GM12865 (cell line): ENCODE data around the gene TMEM134.

Experiments used
- DNase-seq: peaks from one replicate; pipeline ENCODE4 v3.0.0; 2010; ENCODE audit warnings: low read depth
- H3K4me3 ChIP-seq: 2 replicates; pipeline ENCODE4 v1.5.1; 2011; ENCODE audit warnings: mild to moderate bottlenecking, low read depth, low read length, control low read depth
- TF ChIP-seq, protein P1 (sequence below): IDR thresholded peaks from 2 replicates; pipeline ENCODE4 v1.5.1; 2011; ENCODE audit warnings: low read length, control low read depth, low read depth, inconsistent platforms; ENCODE audit not compliant: insufficient read depth; ENCODE audit errors: missing control alignments

TMEM134 gene

DNA sequence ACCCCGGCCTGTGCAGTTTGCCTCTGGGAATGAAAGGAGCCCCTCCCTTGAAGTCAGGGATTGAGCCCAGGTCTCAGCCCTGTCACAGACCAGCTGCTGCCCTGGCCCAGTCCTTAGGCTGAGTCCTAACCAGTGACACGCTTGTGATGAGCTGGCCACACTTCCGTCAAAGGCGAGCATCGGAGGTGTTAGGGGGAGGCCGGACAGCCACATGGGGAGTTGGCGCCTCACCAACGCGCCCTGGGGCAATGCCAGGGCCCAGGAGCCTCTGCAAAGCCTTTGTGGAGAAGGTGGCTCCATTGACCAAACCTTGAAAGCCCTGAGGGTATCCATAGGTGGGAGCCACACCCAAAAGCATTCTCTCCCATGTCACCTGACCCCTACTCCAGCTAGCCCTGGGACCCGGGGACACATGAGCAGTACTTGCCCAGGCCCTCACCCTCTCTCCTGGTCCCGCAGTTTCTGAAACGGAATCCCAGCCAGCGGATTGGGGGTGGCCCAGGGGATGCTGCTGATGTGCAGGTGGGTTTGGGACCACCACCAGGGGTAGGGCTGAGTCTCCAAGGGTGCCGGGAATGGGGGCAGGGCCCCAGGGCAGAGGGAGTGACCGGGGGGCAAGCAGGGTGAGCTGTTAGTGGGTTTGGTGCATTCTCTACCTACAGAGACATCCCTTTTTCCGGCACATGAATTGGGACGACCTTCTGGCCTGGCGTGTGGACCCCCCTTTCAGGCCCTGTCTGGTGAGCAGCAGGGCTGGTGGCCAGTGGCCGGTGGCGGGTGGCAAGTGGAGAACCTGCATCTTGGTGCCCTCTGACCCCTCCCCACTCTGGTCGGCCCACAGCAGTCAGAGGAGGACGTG lies 35.3 kb downstream of the TMEM134 start:
- TF ChIP-seq, protein P1, sequence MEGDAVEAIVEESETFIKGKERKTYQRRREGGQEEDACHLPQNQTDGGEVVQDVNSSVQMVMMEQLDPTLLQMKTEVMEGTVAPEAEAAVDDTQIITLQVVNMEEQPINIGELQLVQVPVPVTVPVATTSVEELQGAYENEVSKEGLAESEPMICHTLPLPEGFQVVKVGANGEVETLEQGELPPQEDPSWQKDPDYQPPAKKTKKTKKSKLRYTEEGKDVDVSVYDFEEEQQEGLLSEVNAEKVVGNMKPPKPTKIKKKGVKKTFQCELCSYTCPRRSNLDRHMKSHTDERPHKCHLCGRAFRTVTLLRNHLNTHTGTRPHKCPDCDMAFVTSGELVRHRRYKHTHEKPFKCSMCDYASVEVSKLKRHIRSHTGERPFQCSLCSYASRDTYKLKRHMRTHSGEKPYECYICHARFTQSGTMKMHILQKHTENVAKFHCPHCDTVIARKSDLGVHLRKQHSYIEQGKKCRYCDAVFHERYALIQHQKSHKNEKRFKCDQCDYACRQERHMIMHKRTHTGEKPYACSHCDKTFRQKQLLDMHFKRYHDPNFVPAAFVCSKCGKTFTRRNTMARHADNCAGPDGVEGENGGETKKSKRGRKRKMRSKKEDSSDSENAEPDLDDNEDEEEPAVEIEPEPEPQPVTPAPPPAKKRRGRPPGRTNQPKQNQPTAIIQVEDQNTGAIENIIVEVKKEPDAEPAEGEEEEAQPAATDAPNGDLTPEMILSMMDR: no peak
- peak; percentile 37 for DNase-seq
- H3K4me3 ChIP-seq: no peak overlapping the region; the same call in 1 of the 2 replicates

DNA sequence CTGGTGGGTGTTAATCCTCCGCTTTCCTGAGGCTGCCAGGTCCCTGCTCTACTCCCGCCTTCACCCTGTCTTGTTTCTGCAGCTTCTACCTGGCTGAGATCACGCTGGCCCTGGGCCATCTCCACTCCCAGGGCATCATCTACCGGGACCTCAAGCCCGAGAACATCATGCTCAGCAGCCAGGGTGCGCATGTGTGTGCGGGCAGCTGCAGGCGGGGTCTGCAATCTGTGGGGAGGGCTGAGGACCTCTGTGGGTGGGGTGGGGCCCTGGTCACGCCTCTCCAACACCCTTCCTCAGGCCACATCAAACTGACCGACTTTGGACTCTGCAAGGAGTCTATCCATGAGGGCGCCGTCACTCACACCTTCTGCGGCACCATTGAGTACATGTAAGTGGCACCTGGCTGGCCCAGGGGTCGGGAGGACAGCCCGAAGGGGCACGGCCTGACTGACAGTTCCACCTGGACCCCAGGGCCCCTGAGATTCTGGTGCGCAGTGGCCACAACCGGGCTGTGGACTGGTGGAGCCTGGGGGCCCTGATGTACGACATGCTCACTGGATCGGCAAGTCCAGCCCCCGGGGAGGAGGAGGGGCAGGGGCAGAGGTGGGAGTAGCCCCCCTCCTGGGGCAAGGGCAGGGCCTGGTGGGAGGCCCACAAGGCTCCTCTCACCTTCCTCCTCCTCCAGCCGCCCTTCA lies 36.2 kb downstream of the TMEM134 start:
- TF ChIP-seq, protein P1: no peak
- DNase-seq: no peak
- no peak overlapping the region for H3K4me3 ChIP-seq

DNA sequence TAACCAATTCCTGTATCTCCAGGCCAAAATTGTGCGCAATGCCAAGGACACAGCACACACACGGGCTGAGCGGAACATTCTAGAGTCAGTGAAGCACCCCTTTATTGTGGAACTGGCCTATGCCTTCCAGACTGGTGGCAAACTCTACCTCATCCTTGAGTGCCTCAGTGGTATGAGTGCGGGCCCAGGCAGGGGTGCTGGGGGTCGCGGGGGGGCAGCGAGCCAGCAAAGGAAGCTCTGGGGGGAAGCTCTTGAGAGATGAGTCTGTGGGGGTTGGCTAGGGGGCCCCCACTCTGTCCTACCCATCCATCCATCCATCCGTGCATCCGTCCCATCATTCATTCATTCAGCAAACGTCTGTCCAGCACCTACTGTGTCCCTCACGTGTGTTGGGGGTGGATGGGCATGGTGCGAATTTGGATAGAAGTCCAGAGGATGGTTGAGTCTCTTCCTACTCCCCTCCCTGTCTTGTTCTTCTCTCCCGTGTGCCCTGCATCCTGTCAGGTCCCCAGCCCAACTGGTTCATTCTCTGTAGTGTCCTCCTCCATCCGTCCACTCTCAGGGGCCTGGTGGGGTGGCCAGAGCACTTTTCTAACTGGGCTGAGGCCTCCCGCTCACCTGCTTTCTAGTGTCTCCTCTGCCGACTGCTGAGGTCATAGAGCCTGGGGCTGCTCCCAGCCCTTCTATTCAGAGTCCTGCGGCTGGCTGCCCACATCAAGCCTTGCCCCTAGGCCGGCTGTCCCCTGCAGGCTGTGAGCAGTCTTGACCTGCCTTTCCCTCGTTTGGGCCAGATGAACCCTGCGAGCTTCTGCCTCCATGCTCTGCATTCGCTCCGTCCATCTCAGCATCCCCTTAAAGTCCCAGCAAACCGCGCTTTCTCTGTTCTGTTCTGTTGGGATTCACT lies 37.5 kb downstream of the TMEM134 start:
- H3K4me3 ChIP-seq: no peak overlapping the region
- TF ChIP-seq, protein P1: no peak
- DNase-seq: no peak

DNA sequence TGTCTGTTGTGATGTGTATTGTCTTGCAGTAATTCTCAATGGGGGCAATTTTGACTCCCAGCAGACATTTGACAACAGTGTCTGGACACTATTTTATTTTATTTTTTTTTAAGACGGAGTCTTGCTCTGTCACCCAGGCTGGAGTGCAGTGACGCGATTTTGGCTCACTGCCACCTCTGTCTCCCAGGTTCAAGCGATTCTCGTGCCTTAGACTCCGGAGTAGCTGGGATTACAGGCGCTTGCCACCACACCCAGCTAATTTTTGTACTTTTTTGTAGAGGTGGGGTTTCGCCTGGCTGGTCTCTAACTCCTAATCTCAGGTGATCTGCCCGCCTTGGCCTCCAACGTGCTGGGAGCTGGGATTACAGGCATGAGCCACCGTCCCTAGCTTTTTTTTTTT lies 39.3 kb downstream of the TMEM134 start:
- no peak overlapping the region for H3K4me3 ChIP-seq
- no peak for DNase-seq
- TF ChIP-seq, protein P1: no peak

DNA sequence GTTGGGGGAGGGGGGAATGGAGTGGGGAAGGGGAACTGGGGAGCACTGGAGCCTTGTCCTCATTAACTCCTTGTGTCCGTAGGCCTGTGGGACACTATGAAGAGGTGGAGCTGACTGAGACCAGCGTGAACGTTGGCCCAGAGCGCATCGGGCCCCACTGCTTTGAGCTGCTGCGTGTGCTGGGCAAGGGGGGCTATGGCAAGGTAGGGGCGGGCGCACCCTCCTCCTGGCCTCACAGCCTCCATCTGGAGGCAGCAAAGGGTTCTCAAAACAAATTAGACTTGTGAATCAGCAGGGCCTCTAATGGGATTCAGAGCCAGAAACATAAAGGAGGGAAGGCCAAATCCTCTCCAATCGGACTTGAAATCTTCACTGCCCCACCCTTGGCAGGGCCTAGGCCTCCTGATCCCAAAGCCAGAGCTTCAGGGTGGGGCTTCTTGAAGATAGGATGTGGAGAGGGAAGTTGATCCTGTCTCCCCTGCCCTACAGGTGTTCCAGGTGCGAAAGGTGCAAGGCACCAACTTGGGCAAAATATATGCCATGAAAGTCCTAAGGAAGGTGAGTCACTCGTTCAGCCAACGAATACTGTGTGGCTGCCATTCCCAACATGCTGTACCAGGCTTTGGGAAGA lies 39.9 kb downstream of the TMEM134 start:
- TF ChIP-seq, protein P1: no peak
- peak overlapping the region; percentile 91 for H3K4me3 ChIP-seq
- no peak for DNase-seq
